Stimulated activated naive B cell treated with anti-CD40 and anti-IgM and Interleukin-4, amounts not matched to agents 10 μg/mL and 1 μg/mL and 100 μg/mL, for 72 hours (primary cell): ENCODE measurements around the gene SORCS2.

Experiments
- ATAC-seq, 2 donors: fragments of 150-1000 bp; cut with Tn5 transposase; replicated peaks; 2 replicates each; pipeline ENCODE4 v1.10.0; 2021; ENCODE audit warnings: moderate library complexity in 1 of 2
- DNase-seq: peaks from one replicate; pipeline ENCODE4 v3.0.0; 2021
- H3K27ac Mint-ChIP-seq: one replicate; pipeline ENCODE4 v1.8.0; 2022; ENCODE audit warnings: mild to moderate bottlenecking, mixed read lengths
- H3K27me3 Mint-ChIP-seq, 2 donors: one replicate each; pipeline ENCODE4 v1.8.0; 2022; ENCODE audit warnings: mixed read lengths in 2 of 2
- H3K36me3 Mint-ChIP-seq, 2 donors: one replicate each; pipeline ENCODE4 v1.8.0; 2022; ENCODE audit warnings: mixed read lengths in 2 of 2, mild to moderate bottlenecking in 1 of 2
- H3K4me1 Mint-ChIP-seq, 2 donors: one replicate each; pipeline ENCODE4 v1.8.0; 2022; ENCODE audit warnings: mixed read lengths in 2 of 2, mild to moderate bottlenecking in 1 of 2
- H3K4me3 Mint-ChIP-seq, 2 donors: one replicate each; pipeline ENCODE4 v1.8.0; 2022; ENCODE audit warnings: mild to moderate bottlenecking in 2 of 2, mixed read lengths in 2 of 2, moderate library complexity in 1 of 2
- H3K9me3 Mint-ChIP-seq, 2 donors: one replicate each; pipeline ENCODE4 v1.8.0; 2022; ENCODE audit warnings: mixed read lengths in 2 of 2, mild to moderate bottlenecking in 1 of 2

Gene SORCS2

DNA sequence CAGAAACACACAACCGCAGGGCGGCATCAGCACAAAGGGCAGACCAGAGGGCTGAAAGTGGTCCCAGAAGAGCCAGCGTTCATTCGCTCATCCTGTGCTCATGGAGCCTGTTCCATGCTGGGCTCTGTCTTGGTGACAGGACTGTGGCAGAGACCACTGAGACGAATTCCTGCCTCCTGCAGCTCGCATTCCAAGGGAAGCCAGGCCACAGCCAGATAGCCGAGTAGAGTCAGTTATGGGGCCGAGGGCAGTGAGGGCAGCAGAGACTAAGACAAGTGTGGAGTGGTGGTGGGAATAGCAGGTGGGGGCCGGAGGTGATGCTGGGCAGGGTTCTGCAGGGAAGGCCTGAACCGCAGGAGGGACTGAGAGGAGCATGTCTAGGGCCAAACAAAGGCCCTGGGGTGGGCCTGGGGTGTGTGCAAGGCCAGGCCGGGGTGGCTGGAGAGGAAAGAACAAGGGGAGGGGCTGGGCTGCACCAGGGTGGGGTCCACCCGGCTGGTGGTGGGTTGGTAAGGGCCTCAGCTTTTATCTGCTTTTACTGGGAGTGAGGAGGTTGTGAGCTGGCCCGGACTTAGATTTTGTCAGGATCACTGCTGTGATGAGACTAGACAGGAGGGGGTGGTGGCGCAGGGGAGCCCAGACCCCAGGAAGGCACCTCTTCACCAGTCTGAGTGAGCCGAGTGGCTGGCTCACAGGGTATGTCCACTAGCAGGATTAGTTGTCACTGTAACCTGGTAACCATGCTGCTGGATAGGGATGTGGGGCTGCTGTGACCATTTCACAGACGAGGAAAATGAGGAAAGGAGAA, 236.1 kb downstream of the SORCS2 start:
- no peak overlapping the region for H3K4me3 Mint-ChIP-seq
- no peak for ATAC-seq
- no peaks in the 10 kb centered on the region for H3K4me1 Mint-ChIP-seq
- no peaks in the 10 kb centered on the region for H3K27me3 Mint-ChIP-seq
- H3K9me3 Mint-ChIP-seq, result no peaks in the 10 kb centered on the region
- no peak overlapping the region for H3K27ac Mint-ChIP-seq
- no peaks in the 10 kb centered on the region for H3K36me3 Mint-ChIP-seq
- DNase-seq, result no peak

DNA sequence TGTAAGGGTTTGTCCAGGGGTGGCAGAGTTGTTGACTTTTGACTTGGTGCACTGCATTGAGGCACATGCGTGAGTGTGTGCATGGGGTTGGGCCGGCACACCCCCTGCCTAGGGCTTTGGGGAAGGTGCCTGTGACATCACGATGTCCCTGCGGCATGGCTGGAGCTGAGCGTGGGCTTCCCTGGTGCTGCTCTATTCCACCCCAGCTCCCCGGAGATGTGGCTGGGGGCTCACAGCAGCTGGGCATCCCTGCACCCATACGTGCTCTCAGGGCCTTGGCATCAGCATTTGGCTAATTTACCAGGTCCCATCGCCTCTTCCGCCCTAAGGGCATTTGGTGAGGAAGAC, 236.7 kb downstream of the SORCS2 start:
- Mint-ChIP-seq H3K36me3 (no peaks in the 10 kb centered on the region), H3K27me3 (no peaks in the 10 kb centered on the region), H3K4me1 (no peaks in the 10 kb centered on the region), H3K9me3 (no peaks in the 10 kb centered on the region), H3K4me3 (no peak overlapping the region), H3K27ac (no peak overlapping the region)
- DNase-seq (no peak), ATAC-seq (no peak)

DNA sequence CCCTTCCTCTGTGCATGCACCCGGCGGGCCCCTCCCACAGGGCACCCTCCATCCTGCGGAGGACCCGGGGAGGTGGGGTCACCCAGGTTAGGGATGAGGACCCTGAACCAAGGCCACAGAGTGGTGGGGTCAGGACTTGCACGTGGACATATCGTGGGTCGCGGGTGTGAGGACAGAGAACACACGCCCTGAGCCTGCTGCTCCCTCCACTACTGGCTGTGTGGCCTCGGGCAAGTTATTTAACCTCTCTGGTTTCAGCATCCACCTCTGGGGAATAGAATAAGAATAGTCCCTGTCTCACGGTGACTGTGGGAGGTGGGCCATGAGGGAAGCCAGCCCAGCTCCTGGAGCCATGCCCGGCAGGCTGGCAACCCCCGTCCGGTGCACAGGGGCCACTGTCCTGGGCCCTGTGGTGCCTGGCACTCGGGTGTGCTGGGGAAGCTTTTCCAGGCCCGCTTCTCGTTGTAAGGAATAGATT, 237.3 kb downstream of the SORCS2 start:
- H3K27me3 Mint-ChIP-seq, result no peaks in the 10 kb centered on the region
- no peaks in the 10 kb centered on the region for H3K4me1 Mint-ChIP-seq
- no peak overlapping the region for H3K27ac Mint-ChIP-seq
- no peak for DNase-seq
- H3K9me3 Mint-ChIP-seq, result no peaks in the 10 kb centered on the region
- no peak for ATAC-seq
- no peaks in the 10 kb centered on the region for H3K36me3 Mint-ChIP-seq
- H3K4me3 Mint-ChIP-seq, result no peak overlapping the region

DNA sequence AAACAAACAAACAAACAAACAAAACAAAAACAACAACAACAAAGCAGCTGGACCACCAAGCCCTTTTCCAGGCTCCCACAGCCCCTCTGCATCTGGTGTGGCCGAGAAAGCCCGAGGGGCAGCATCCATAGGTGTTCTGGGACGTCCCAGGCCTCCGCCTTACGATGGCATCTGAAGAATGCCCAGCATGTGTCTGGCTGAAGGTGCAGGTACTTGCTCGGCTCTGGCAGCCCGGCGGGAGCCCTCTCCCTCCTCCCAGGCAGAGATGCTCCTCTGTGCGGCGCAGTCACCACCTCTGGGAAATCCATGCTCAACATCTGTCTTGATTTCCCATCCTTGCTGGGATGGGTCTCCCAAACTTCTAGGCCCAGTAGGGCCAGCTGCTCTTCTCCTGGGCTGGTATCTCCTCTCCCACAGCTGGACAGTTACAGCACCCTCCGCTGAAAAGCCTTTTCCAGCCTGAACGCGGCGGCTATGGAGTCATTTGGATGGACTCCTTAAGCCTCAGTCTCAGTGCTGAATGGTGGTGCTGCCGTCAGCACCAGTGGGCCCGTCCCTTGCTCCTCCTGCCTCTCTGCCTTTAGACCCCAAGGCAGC, 238.1 kb downstream of the SORCS2 start:
- Mint-ChIP-seq H3K27ac (no peak overlapping the region), H3K36me3 (no peaks in the 10 kb centered on the region), H3K4me1 (no peaks in the 10 kb centered on the region), H3K9me3 (no peaks in the 10 kb centered on the region), H3K4me3 (no peak overlapping the region), H3K27me3 (no peaks in the 10 kb centered on the region)
- DNase-seq (no peak), ATAC-seq (no peak)

DNA sequence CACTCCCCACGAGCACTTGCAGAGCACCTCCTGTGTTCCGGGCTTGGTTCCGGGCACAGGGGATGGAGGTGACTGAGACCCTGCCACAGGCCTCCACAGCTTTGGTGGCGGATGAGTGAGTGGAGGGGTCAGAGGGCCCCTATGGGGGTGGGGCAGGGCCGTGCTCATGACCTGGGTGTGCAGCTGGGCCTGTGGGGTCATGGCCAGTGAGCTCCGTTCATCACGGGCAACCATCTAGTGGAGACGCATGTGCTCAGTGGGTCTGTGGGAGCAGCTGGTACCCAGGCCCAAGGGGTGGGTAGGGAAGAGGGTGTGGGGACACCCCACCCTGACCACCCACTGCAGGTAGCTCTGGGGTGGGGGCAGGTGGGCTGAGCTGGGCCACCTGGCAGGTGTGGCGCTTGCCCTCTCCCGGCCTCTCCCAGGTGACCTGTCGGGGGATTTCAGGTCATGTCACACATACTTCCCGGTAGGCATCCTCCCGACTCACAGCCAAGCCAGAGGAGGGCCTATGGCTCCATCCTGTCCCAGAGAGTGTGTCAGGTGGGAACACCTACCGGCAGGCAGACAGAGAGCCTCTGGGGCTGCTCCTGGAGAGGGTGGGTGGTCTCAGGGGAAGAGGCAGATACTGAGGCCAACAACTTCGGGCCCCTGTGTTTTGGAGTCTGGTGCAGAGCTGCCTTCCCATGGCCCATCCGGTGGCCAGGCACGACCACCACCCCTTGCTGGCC, 238.8 kb downstream of the SORCS2 start:
- H3K27ac Mint-ChIP-seq, result no peak overlapping the region
- H3K4me3 Mint-ChIP-seq, result no peak overlapping the region
- no peaks in the 10 kb centered on the region for H3K36me3 Mint-ChIP-seq
- no peak for DNase-seq
- H3K9me3 Mint-ChIP-seq, result no peaks in the 10 kb centered on the region
- ATAC-seq, result no peak
- no peaks in the 10 kb centered on the region for H3K4me1 Mint-ChIP-seq
- H3K27me3 Mint-ChIP-seq, result no peaks in the 10 kb centered on the region

DNA sequence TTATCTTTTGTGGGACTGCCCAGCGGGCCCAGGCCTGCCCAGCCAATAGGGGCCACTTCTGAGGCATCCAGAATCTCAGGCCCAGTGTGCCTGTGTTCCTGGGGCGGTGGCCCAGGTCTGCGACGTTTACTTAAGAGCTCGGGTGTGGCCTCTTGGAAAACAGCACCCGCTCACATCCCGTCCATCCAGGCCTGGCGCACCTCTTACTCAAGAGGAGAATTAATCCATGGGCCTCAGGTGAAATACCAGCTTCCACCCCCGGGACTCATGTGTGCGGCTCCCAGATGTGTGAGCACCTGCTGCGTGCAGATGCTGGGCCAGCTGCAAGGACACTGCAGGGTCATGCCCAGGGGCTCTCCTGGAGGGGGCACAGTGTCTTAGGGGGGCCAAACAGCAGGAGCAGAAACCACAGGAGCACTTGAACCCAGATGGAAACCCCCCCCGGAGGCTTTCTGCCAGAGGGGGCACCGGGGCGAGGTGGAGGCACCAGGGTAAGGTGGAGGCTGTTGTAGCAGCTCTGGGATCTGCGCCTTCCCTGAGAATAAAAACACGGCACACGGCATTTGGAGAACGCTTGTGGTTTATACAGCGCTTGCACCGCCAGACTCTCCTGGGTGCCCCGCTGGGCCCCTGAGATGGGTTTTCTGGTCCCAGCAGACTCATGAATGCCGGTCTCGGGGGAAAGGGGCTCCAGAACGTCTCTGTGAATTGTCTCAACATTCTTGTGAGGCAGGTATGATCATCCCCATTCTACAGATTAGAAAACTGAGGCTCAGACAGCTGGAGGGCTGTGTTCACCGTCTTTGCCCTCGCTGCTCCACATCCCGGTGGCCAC, 239.6 kb downstream of the SORCS2 start:
- ATAC-seq, result no peak
- no peaks in the 10 kb centered on the region for H3K27me3 Mint-ChIP-seq
- DNase-seq, result no peak
- H3K27ac Mint-ChIP-seq, result no peak overlapping the region
- no peak overlapping the region for H3K4me3 Mint-ChIP-seq
- H3K36me3 Mint-ChIP-seq, result no peaks in the 10 kb centered on the region
- no peaks in the 10 kb centered on the region for H3K9me3 Mint-ChIP-seq
- no peaks in the 10 kb centered on the region for H3K4me1 Mint-ChIP-seq

DNA sequence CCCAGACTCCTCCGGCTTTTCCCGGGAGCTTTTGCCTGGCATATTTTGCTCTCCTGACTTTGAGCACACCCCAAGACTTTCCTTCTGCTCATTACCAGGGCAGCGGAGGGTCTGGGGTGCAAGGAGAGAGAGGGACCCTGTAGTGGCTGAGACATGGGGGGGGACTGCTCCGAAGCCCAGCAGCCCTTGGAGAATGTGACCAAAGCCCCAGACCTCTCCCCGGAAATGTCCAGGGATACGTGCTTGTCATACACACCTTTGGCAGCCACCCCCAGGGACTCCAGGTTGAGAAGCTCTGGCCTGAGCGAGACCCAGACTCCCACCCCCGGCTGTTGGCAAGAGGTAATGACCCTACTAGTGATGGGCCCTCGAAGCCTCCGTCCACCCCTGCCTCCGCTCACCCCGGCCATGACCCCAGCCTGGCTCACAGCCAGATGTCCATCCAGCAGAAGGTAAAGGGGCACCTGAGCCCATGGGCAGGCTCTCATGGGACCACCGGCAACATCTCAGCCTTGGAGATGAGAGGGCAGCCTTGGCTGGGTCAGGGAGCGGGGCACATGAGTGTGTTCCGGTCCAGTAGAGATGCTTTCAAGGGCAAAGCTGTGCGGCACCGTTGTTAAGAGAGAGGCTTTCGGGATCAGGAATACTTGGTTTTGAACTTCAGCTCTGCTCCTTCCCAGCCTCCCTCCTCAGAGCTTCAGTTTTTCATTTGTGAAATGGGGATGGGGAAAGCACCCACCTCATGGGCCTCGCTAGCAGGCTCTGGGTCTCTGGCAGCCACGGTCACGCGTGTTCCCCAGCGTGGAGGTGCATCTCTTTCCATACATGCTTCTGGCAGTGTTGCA, 240.4 kb downstream of the SORCS2 start:
- no peak for ATAC-seq
- no peak overlapping the region for H3K4me3 Mint-ChIP-seq
- H3K4me1 Mint-ChIP-seq, result no peaks in the 10 kb centered on the region
- H3K9me3 Mint-ChIP-seq, result no peaks in the 10 kb centered on the region
- DNase-seq, result no peak
- H3K27ac Mint-ChIP-seq, result no peak overlapping the region
- no peaks in the 10 kb centered on the region for H3K27me3 Mint-ChIP-seq
- no peaks in the 10 kb centered on the region for H3K36me3 Mint-ChIP-seq

DNA sequence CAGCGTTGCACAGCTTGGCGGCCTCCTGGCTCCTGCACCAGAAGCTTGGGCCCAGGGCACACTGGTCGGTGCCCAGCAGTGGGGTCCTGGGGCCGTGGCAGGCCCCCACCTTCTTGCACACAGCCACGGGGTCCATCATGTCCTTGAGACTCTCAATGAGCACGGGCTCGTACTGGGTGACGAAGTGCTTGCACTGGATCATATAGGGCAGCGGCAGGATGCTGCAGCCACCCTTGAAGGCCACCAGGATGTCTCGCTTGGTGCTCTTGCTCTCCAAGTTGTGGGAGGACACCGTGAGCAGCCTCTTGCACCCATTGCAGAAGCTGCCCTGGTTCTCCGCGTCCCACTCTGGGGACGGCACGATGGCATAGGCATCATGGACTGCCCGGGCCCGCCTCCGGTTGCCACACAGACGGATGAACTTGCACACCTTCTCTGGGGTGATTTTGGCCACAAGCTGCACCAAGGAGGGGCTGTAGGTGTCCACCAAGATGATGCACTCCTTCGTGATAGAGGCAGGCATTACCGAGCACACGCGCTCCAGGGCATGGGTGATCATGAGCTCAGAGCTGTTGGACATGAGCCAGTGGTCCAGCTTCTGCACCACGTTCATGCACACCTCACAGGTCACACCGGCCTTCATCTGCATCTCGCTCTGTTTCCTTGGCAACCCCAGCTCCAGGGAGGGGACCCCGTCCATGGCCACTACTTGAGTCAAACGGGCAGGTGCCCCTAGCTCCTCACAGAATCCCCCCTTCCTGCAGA, 241.2 kb downstream of the SORCS2 start:
- H3K27ac Mint-ChIP-seq, result no peak overlapping the region
- H3K4me1 Mint-ChIP-seq, result no peaks in the 10 kb centered on the region
- H3K27me3 Mint-ChIP-seq, result no peaks in the 10 kb centered on the region
- H3K9me3 Mint-ChIP-seq, result no peaks in the 10 kb centered on the region
- no peak overlapping the region for H3K4me3 Mint-ChIP-seq
- H3K36me3 Mint-ChIP-seq, result no peaks in the 10 kb centered on the region
- DNase-seq (no peak), ATAC-seq (no peak)

DNA sequence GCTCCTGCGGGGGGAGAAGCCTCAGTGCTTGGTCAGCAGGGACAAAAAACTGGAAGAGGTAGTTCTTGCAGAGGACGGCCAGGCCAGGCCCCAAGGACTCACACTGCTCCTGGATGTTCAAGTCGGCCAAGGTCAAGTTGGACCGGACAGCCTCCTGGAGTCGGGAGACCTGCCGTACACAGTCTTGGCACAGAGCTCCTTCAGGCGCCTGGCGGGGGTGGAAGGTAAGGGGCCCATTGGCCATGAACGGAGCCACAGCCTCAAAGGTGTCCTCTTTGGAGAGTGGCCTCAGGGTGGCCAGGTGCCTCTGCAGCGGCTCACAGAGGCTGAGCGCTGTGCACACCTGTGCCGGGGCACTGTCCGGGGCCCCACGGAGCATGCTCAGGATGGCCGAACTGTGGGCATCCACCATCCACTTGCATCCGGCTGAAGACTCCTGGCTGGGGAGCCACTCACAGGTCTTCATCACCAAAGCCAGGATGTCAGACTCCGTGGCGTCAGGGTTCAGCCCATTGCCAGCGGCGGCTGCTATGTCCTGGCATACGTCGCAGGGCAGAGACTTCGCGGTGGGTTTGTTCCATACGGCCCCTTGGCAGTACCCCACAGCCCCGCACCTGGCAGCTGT, 241.9 kb downstream of the SORCS2 start:
- DNase-seq (no peak), ATAC-seq (peak in 1 of 2 donors; percentile 10)
- no peak overlapping the region for H3K4me3 Mint-ChIP-seq
- no peaks in the 10 kb centered on the region for H3K4me1 Mint-ChIP-seq
- no peaks in the 10 kb centered on the region for H3K27me3 Mint-ChIP-seq
- no peaks in the 10 kb centered on the region for H3K9me3 Mint-ChIP-seq
- H3K27ac Mint-ChIP-seq, result no peak overlapping the region
- no peaks in the 10 kb centered on the region for H3K36me3 Mint-ChIP-seq

DNA sequence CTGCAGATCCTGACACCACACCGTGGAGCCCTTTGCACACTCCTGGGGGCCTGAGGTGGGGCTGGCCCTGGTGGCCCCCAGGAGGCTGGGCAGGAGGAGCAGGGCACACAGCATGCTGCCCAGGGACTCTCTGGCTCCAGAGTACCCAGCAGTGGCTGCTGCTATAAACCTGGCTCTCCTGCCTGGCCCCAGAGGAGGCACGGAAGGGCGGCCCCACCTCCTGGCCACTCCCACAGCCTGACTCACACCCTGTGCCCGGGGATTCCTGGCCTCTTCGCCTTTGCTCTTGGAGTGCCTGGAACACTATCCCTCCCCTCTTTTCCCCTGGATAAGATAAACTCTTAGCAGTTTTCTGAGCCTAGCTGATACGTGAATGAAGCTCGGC, 242.4 kb downstream of the SORCS2 start, which contains the start of gene PSAPL1:
PSAPL1 (minus strand) TSS at position 165 of the 385 bp plus-strand sequence; CDS start at position 114, 51 bp downstream.
- H3K9me3 Mint-ChIP-seq, result no peaks in the 10 kb centered on the region
- no peaks in the 10 kb centered on the region for H3K27me3 Mint-ChIP-seq
- ATAC-seq (peak in 1 of 2 donors; percentile 22), DNase-seq (no peak)
- no peaks in the 10 kb centered on the region for H3K36me3 Mint-ChIP-seq
- H3K4me1 Mint-ChIP-seq, result no peaks in the 10 kb centered on the region
- no peak within 1 kb of the TSS for H3K4me3 Mint-ChIP-seq
- H3K27ac Mint-ChIP-seq, result no peak within 1 kb of the TSS

DNA sequence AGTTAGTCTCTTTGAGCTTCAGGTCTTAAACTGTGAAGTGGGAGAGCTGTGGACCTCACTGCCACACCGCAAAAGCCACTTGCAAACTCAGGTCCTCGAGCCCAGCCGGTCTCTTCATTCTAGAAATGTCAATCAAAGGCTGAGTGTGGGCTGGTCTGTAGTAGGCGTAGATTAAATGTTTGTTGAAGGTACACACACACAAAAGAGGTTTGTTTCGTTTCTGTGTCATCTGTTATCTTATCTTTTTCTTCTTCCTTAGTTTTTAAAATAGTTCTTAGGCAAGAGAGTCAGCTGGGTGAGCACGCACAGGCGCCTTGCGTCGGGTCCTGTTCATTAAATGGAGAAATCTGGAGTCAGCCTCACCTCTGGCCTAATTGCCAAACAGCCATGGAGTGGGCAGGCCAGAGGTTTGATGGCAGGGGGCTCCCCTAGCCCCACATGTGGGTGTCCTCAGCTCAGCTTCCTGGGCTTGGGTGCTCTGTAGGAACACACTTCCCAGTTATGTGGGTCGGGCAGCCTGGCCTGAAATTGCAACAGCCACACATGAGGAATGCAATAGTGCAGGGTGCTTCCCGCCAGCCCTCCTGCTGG, 243.2 kb downstream of the SORCS2 start:
- no peak overlapping the region for H3K27ac Mint-ChIP-seq
- no peaks in the 10 kb centered on the region for H3K4me1 Mint-ChIP-seq

DNA sequence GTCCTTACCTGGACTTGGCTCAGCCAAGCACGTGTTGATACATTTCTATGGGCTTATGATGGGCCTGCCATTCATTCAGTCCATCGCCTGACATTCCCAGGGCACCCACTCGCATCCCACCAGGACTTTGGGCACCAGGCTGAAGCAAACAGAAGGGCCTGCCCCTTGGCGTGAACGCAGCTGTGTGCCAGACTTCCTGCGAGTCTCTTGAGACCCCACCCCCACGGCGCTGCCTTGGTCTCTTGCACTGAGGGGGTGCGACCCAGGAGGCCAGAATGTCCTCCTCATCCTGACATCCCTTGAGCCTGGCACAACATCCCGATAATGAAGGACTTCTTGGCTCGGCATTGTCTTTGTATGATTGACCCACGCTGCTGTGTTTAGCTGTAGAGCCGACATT, 243.9 kb downstream of the SORCS2 start:
- no peak overlapping the region for H3K27ac Mint-ChIP-seq
- H3K4me3 Mint-ChIP-seq, result no peak overlapping the region
- H3K9me3 Mint-ChIP-seq, result no peaks in the 10 kb centered on the region
- H3K4me1 Mint-ChIP-seq, result no peaks in the 10 kb centered on the region
- peaks cover 8 to 9% of the 10 kb centered on the region in 2 donors for H3K27me3 Mint-ChIP-seq
- no peak for ATAC-seq
- no peaks in the 10 kb centered on the region for H3K36me3 Mint-ChIP-seq
- no peak for DNase-seq

More for the DNA sequence above, 243.2 kb downstream of the SORCS2 start:
- Mint-ChIP-seq H3K27me3 (peaks cover under 1 to 2% of the 10 kb centered on the region in 2 donors), H3K4me3 (no peak overlapping the region), H3K36me3 (no peaks in the 10 kb centered on the region), H3K9me3 (no peaks in the 10 kb centered on the region)
- ATAC-seq (no peak), DNase-seq (no peak)
